HL-60 (cell line): ENCODE results near the gene KLC1.
"Not testable (repeated sequence)": the region's sequence is repeated elsewhere in the genome, so short reads cannot be mapped to it uniquely, and the experiment has no call there.

Source experiments
- CTCF ChIP-seq: IDR thresholded peaks from one replicate; pipeline ENCODE4 v1.5.1; 2011; ENCODE audit warnings: low read length, control low read depth, inconsistent platforms; ENCODE audit not compliant: insufficient read depth
- GABPA ChIP-seq: IDR thresholded peaks from 2 replicates; pipeline ENCODE4 v1.6.1; 2012; ENCODE audit warnings: low read depth
- POLR2AphosphoS5 ChIP-seq: IDR thresholded peaks from 2 replicates; pipeline ENCODE4 v1.6.1; 2012; ENCODE audit warnings: low read depth
- REST ChIP-seq: IDR thresholded peaks from 2 replicates; pipeline ENCODE4 v1.6.1; 2012; ENCODE audit warnings: low read depth; ENCODE audit not compliant: insufficient replicate concordance
- SPI1 ChIP-seq: IDR thresholded peaks from 2 replicates; pipeline ENCODE4 v1.6.1; 2012; ENCODE audit warnings: low read depth, mild to moderate bottlenecking, borderline replicate concordance

- not testable (repeated sequence) for TF ChIP-seq CTCF, REST, POLR2AphosphoS5, SPI1, GABPA
Observed at GRCh38 chr14:103609081-103609480, 19.9 kb upstream of the KLC1 start.
